NB4 (cell line): ENCODE results near the gene NEO1.

Experiments used
- DNase-seq: peaks from one replicate; pipeline ENCODE4 v3.0.0; 2010; ENCODE audit warnings: low read depth
- H3K4me3 ChIP-seq: one replicate; pipeline ENCODE4 v1.5.1; 2011; ENCODE audit warnings: mild to moderate bottlenecking, low read depth, low read length, moderate library complexity
- MAX ChIP-seq: IDR thresholded peaks from 2 replicates; pipeline ENCODE4 v1.6.1; 2011; ENCODE audit warnings: low read depth, low read length
- MYC ChIP-seq: IDR thresholded peaks from 2 replicates; pipeline ENCODE4 v1.6.1; 2011; ENCODE audit warnings: low read depth, low read length
- POLR2A ChIP-seq: IDR thresholded peaks from 2 replicates; pipeline ENCODE4 v1.6.1; 2011; ENCODE audit warnings: mild to moderate bottlenecking; ENCODE audit not compliant: insufficient read length; ENCODE audit errors: extremely low read depth
- TF ChIP-seq, protein P1 (sequence below): IDR thresholded peaks from one replicate; pipeline ENCODE4 v1.5.1; 2012; ENCODE audit warnings: low read depth, low read length

NEO1 gene

GRCh38 chr15:73047882-73048281 is 4.4 kb upstream of the NEO1 start:
- TF ChIP-seq POLR2A (no peak), MAX (no peak), MYC (no peak)
- TF ChIP-seq, protein P1, sequence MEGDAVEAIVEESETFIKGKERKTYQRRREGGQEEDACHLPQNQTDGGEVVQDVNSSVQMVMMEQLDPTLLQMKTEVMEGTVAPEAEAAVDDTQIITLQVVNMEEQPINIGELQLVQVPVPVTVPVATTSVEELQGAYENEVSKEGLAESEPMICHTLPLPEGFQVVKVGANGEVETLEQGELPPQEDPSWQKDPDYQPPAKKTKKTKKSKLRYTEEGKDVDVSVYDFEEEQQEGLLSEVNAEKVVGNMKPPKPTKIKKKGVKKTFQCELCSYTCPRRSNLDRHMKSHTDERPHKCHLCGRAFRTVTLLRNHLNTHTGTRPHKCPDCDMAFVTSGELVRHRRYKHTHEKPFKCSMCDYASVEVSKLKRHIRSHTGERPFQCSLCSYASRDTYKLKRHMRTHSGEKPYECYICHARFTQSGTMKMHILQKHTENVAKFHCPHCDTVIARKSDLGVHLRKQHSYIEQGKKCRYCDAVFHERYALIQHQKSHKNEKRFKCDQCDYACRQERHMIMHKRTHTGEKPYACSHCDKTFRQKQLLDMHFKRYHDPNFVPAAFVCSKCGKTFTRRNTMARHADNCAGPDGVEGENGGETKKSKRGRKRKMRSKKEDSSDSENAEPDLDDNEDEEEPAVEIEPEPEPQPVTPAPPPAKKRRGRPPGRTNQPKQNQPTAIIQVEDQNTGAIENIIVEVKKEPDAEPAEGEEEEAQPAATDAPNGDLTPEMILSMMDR: no peak
- no peak overlapping the region for H3K4me3 ChIP-seq

GRCh38 chr15:73048624-73049295 is 3.5 kb upstream of the NEO1 start:
- DNase-seq: no peak
- H3K4me3 ChIP-seq: no peak overlapping the region
- TF ChIP-seq MYC: no peak
- TF ChIP-seq, protein P1: no peak
- no peak for TF ChIP-seq MAX
- no peak for TF ChIP-seq POLR2A

More at GRCh38 chr15:73047882-73048281, 4.4 kb upstream of the NEO1 start:
- no peak for DNase-seq

- DNase-seq: no peak
- TF ChIP-seq MYC (no peak), MAX (no peak), POLR2A (no peak)
- TF ChIP-seq, protein P1: no peak
- H3K4me3 ChIP-seq: no peak overlapping the region
Measured at GRCh38 chr15:73049564-73050215, 2.6 kb upstream of the NEO1 start.

DNA sequence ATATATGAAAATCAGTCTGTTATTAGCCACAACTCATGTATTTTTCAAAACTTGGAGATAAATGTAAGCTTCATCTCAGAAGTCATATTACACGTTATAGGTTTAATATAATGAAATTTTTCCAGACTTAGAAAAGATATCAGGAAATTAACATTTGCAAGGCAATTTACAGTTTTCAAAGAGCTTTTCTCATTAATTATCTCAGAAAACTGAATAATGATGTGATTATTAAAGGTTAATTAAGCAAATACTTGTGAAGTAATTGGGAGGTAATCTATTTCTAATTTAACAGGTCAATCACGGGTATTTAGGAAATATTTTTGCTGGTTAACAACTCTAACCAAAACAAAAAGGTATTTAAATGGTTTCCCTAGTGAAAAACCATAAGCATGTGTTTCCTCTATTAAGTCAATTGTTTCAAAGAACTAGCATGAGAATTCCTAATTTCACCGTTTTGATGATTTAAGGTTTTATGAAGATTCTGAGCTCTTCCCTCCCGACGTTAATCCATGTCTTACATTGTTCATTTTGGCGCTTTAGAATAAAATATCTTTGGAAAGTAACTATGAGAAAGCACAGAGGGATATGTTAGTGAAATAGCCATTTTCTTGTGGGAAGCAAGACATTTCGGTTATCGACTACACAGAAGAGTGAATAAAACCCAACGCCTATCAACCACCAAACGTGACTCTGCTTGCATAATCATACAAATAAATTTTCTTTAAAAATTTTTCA is 1.5 kb upstream of the NEO1 start:
- no peak overlapping the region for H3K4me3 ChIP-seq
- TF ChIP-seq MYC (no peak), POLR2A (no peak), MAX (no peak)
- TF ChIP-seq, protein P1: no peak
- DNase-seq: no peak

- TF ChIP-seq MAX: no peak
- TF ChIP-seq MYC: no peak
- TF ChIP-seq POLR2A: no peak
- TF ChIP-seq, protein P1: no peak
- no peak for DNase-seq
- peak overlapping the region; percentile 50 for H3K4me3 ChIP-seq
Measured at GRCh38 chr15:73051391-73051806, 864 bp upstream of the NEO1 start.
